ENCODE results near the gene TRIM38.

- TF ChIP-seq CTCF (IDR thresholded peaks at IDR 0.05) (no peak), POLR2A (IDR thresholded peaks at IDR 0.05) (no peak)
Observed at GRCh38 chr6:25951296-25952032, 11.1 kb upstream of the TRIM38 start.

Measured in esophagus squamous epithelium (tissue), 4 donors.